Fibroblast of lung (primary cell): ENCODE measurements around the gene GOLGA1. TPM values are rescaled to one million over a fixed set of nuclear protein-coding genes. Genes with fewer than 3 reads are reported as not detected.
"Not testable (repeated sequence)": the region's sequence is repeated elsewhere in the genome, so short reads cannot be mapped to it uniquely, and the experiment has no call there.

Source experiments
- DNase-seq, 2 donors: peaks; one replicate each; pipeline versions ENCODE4 v3.0.0 to v3.0.0-alpha.2; 2010; ENCODE audit warnings: low read depth in 2 of 2
- H2AFZ ChIP-seq: 2 replicates; pipeline ENCODE4 v1.5.1; 2012; ENCODE audit warnings: low read length, control low read depth, inconsistent platforms
- H3K27ac ChIP-seq: 2 replicates; pipeline ENCODE4 v1.5.1; 2011; ENCODE audit warnings: low read length, control low read depth; ENCODE audit not compliant: insufficient read depth
- H3K27me3 ChIP-seq: 2 replicates; pipeline ENCODE4 v1.5.1; 2011; ENCODE audit warnings: mild to moderate bottlenecking, low read length; ENCODE audit not compliant: control insufficient read depth, insufficient read depth
- H3K36me3 ChIP-seq: 2 replicates; pipeline ENCODE4 v1.5.1; 2011; ENCODE audit warnings: low read length; ENCODE audit not compliant: control insufficient read depth, insufficient read depth
- H3K4me1 ChIP-seq: 2 replicates; pipeline ENCODE4 v1.5.1; 2011; ENCODE audit warnings: low read length; ENCODE audit not compliant: control insufficient read depth, insufficient read depth; ENCODE audit errors: extremely low read depth
- H3K4me2 ChIP-seq: 2 replicates; pipeline ENCODE4 v1.5.1; 2011; ENCODE audit warnings: low read length, control low read depth; ENCODE audit not compliant: insufficient read depth; ENCODE audit errors: extremely low read depth
- H3K4me3 ChIP-seq, 4 experiments: fragments of 200-600 bp in 1 of 4; sonication (generic) in 1 of 4; replicated peaks in 1 of 4; 2 replicates each; pipeline ENCODE4 v1.5.1; 2011 to 2016; ENCODE audit warnings: low read length in 4 of 4, low read depth in 3 of 4, mild to moderate bottlenecking in 3 of 4, control low read depth in 2 of 4, inconsistent platforms in 1 of 4, mixed read lengths in 1 of 4; ENCODE audit not compliant: insufficient read depth in 1 of 4; ENCODE audit errors: control extremely low read depth in 1 of 4
- H3K79me2 ChIP-seq: 2 replicates; pipeline ENCODE4 v1.5.1; 2012; ENCODE audit warnings: mild to moderate bottlenecking, low read length, inconsistent platforms; ENCODE audit not compliant: control insufficient read depth, insufficient read depth
- H3K9ac ChIP-seq: 2 replicates; pipeline ENCODE4 v1.5.1; 2011; ENCODE audit warnings: mild to moderate bottlenecking, low read length, control low read depth; ENCODE audit not compliant: insufficient read depth
- H3K9me3 ChIP-seq: 2 replicates; pipeline ENCODE4 v1.5.1; 2012; ENCODE audit warnings: low read depth, low read length; ENCODE audit not compliant: control insufficient read depth, insufficient read depth
- H4K20me1 ChIP-seq: 2 replicates; pipeline ENCODE4 v1.5.1; 2011; ENCODE audit warnings: low read length; ENCODE audit not compliant: control insufficient read depth, insufficient read depth; ENCODE audit errors: extremely low read depth
- EZH2 ChIP-seq: IDR thresholded peaks from 2 replicates; pipeline ENCODE4 v1.5.1; 2012; ENCODE audit warnings: low read length, control low read depth, mild to moderate bottlenecking; ENCODE audit errors: missing control alignments
- polyA plus RNA-seq, 2 donors: library from polyadenylated mRNA; depleted of rRNA in 1 of 2; stranded (reverse) in 1 of 2; unstranded in 1 of 2; fragments of >200 nt; gene quantifications; 2 replicates each; pipeline ENCODE4 v1.2.1, GENCODE V29; 2011 to 2012; ENCODE audit warnings: missing spikeins in 1 of 2
- total RNA-seq: library from RNA; depleted of rRNA; stranded (reverse); fragments of >200 nt; gene quantifications from 2 replicates; pipeline ENCODE4 v1.2.1, GENCODE V29; 2014
- TF ChIP-seq, protein P1 (sequence below), 2 donors: IDR thresholded peaks in 1 of 2; conservative IDR thresholded peaks in 1 of 2; 1 replicate in 1 of 2; 2 replicates in 1 of 2; pipeline ENCODE4 v1.5.1; 2011 to 2012; ENCODE audit warnings: low read length in 2 of 2, control low read depth in 1 of 2, inconsistent platforms in 1 of 2, low read depth in 1 of 2, mild to moderate bottlenecking in 1 of 2

Gene GOLGA1
- total and polyA plus RNA-seq, 2 donors (not counting 1 experiment from before 2014, with no cell fraction given) = 12.0 to 15.9 TPM

DNA sequence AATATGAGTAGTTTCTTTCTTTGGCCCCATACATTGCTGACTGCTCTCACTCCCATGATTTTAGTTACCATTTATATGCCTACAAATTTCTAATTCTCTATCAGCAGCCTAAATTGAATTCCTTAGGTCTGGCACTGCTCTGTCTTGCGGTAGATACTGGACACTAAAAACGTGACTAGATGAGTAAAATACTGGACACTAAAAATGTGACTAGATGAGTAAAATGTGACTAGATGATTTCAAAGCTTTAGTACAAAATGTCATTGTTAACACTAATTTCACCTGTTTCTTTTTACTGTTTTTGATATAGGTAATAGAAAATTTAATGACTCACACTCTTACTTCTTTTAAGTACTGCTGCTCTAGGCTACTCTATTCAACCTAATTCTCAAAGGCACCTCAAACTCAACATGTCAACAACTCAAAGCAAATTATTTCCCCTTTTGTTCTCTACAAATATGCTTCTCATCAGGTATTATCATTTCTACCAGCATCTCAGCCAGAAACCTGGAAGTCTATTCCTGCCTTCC lies 31.4 kb upstream of the GOLGA1 start:
- Histone ChIP-seq H3K4me3 (no peak overlapping the region), H3K27ac (no peak overlapping the region), H3K4me2 (no peak overlapping the region), H3K4me1 (no peaks in the 10 kb centered on the region), H3K27me3 (no peaks in the 10 kb centered on the region), H2AFZ (no peak overlapping the region), H3K79me2 (no peaks in the 10 kb centered on the region), H3K9me3 (no peaks in the 10 kb centered on the region), H4K20me1 (no peaks in the 10 kb centered on the region), H3K36me3 (peaks cover 3% of the 10 kb centered on the region), H3K9ac (no peak overlapping the region)
- DNase-seq = no peak
- TF ChIP-seq EZH2 = no peak
- TF ChIP-seq, protein P1, sequence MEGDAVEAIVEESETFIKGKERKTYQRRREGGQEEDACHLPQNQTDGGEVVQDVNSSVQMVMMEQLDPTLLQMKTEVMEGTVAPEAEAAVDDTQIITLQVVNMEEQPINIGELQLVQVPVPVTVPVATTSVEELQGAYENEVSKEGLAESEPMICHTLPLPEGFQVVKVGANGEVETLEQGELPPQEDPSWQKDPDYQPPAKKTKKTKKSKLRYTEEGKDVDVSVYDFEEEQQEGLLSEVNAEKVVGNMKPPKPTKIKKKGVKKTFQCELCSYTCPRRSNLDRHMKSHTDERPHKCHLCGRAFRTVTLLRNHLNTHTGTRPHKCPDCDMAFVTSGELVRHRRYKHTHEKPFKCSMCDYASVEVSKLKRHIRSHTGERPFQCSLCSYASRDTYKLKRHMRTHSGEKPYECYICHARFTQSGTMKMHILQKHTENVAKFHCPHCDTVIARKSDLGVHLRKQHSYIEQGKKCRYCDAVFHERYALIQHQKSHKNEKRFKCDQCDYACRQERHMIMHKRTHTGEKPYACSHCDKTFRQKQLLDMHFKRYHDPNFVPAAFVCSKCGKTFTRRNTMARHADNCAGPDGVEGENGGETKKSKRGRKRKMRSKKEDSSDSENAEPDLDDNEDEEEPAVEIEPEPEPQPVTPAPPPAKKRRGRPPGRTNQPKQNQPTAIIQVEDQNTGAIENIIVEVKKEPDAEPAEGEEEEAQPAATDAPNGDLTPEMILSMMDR (conservative IDR thresholded peaks at IDR 0.05 in 1 of 2, IDR thresholded peaks at IDR 0.05 in 1 of 2; ENCODE audit: low read depth in 1 of 2, low read length in 2 of 2) = no peak

DNA sequence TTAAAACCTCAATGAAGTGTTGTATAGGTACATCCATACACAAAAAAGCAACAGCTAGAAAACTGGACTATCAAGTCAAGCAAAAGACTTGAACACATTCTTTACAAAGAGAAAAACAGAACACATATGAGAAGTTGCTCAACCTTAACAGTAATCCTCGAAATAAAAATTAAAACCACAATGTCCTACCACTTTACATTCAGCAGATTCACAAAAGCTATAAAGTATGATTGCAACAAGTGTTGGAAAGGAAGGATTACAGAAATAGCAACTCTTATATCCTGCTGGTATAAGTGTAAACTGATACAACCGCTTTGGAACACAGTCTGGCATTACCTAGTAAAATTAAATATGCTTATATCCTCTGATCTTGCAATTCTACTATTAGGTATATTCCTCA lies 28.5 kb upstream of the GOLGA1 start:
- no peak overlapping the region for H3K4me2 ChIP-seq
- H3K27ac ChIP-seq = no peak overlapping the region
- no peak overlapping the region for H3K4me3 ChIP-seq
- no peak for TF ChIP-seq EZH2
- TF ChIP-seq, protein P1 (conservative IDR thresholded peaks at IDR 0.05 in 1 of 2, IDR thresholded peaks at IDR 0.05 in 1 of 2; ENCODE audit: low read depth in 1 of 2, low read length in 2 of 2) = no peak
- H3K27me3 ChIP-seq = no peaks in the 10 kb centered on the region
- H3K79me2 ChIP-seq = no peaks in the 10 kb centered on the region
- no peaks in the 10 kb centered on the region for H3K9me3 ChIP-seq
- no peaks in the 10 kb centered on the region for H3K4me1 ChIP-seq
- no peak for DNase-seq
- H3K36me3 ChIP-seq = peaks cover 3% of the 10 kb centered on the region
- H4K20me1 ChIP-seq = no peaks in the 10 kb centered on the region
- H2AFZ ChIP-seq = no peak overlapping the region
- H3K9ac ChIP-seq = no peak overlapping the region

DNA sequence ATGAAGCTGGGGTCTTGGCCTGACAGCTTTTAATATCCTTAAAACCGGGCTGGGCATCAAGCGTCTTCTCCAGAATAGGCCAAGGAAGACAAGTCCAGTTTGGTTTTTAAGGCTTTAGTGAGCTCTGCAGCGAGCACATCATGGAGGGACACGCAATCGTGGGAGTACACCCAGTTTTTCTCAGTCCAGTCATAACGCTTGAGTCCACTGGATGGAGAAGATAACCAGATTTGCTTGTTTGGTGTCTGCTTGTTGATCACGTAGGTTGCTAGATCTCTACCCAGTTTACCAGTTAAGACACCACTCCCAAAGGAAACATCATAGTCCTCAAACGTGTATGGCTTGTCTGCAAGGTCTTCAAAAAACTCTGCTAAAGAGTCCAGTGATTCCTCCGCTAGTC lies 27.4 kb upstream of the GOLGA1 start:
- peaks cover 2% of the 10 kb centered on the region for H3K36me3 ChIP-seq
- H3K79me2 ChIP-seq = no peaks in the 10 kb centered on the region
- H3K9me3 ChIP-seq = no peaks in the 10 kb centered on the region
- no peak overlapping the region for H3K4me2 ChIP-seq
- H3K27ac ChIP-seq = no peak overlapping the region
- no peak for TF ChIP-seq EZH2
- TF ChIP-seq, protein P1 (conservative IDR thresholded peaks at IDR 0.05 in 1 of 2, IDR thresholded peaks at IDR 0.05 in 1 of 2; ENCODE audit: low read depth in 1 of 2, low read length in 2 of 2) = no peak
- DNase-seq = no peak
- no peaks in the 10 kb centered on the region for H4K20me1 ChIP-seq
- H3K27me3 ChIP-seq = no peaks in the 10 kb centered on the region
- H3K4me1 ChIP-seq = no peaks in the 10 kb centered on the region
- H2AFZ ChIP-seq = no peak overlapping the region
- H3K9ac ChIP-seq = no peak overlapping the region
- no peak overlapping the region for H3K4me3 ChIP-seq

DNA sequence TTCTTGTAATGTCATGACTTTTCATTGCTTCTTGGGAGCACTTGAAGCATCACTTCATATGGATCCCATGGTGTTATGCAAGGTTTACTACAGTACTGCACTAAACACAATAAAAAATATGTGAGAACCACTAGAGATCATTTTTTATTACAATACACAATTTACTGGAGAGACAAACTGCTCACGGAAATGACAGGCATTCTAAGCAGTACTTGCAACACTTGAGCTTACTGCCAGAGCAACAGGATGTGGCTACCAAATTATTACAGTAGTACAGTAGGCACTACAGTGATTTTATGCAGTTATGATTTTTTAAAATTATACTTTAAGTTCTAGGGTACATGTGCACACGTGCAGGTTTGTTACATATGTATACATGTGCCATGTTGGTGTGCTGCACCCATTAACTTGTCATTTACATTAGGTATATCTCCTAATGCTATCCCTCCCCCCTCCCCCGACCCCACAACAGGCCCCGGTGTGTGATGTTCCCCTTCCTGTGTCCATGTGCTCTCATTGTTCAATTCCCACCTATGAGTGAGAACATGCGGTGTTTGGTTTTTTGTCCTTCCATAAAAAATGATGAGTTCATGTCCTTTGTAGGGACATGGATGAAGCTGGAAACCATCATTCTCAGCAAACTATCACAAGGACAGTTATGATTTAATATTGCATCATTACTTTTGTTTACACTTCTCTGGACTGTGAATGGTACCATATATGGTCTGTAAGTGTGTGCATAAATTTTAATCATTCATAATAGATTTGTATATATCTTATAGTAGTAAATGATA lies 25.1 kb upstream of the GOLGA1 start:
- H4K20me1 ChIP-seq, H3K9me3 ChIP-seq: not testable (repeated sequence)
- peak; percentile 2 to 86 for DNase-seq

More for the DNA sequence above, 25.1 kb upstream of the GOLGA1 start:
- not testable (repeated sequence) for H3K79me2 ChIP-seq, H3K27me3 ChIP-seq, H3K9ac ChIP-seq, H3K4me1 ChIP-seq, H3K4me2 ChIP-seq, H2AFZ ChIP-seq, H3K36me3 ChIP-seq, H3K4me3 ChIP-seq
- H3K27ac ChIP-seq = peak overlapping the region; percentile 8
